NK-92 treated with Interleukin-12 subunit alpha and Interleukin-12 subunit beta, amount 100 ng/mL, for 24 hours (cell line): Measurements from ENCODE around the gene HSPA1A.

Source experiments
- DNase-seq: peaks from one replicate; lab custom pipeline; 2025; lab: John Stamatoyannopoulos, UW

Gene HSPA1A

DNA sequence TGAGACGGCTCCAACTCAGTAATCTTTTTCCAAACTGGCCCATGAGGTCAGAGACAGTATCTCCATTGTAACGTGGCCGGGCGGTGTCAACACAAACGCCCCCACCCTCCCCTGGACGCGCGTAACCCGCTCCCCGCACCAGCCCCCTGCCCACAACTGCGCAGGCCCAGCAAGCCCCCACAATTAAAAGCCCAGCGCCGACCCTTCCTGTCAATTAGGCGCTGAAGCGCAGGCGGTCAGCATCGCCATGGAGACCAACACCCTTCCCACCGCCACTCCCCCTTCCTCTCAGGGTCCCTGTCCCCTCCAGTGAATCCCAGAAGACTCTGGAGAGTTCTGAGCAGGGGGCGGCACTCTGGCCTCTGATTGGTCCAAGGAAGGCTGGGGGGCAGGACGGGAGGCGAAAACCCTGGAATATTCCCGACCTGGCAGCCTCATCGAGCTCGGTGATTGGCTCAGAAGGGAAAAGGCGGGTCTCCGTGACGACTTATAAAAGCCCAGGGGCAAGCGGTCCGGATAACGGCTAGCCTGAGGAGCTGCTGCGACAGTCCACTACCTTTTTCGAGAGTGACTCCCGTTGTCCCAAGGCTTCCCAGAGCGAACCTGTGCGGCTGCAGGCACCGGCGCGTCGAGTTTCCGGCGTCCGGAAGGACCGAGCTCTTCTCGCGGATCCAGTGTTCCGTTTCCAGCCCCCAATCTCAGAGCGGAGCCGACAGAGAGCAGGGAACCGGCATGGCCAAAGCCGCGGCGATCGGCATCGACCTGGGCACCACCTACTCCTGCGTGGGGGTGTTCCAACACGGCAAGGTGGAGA, at the start of gene HSPA1A, which contains the start of gene HSPA1L:
Gene HSPA1A, plus strand, starts transcription at position 519 of the 814 bp plus-strand sequence. Its CDS starts 214 bp downstream, at position 733.
Gene HSPA1L, minus strand, starts transcription at position 259 of the 814 bp plus-strand sequence. CDS start 3,311 bp downstream, outside the sequence.
- no peak for DNase-seq

DNA sequence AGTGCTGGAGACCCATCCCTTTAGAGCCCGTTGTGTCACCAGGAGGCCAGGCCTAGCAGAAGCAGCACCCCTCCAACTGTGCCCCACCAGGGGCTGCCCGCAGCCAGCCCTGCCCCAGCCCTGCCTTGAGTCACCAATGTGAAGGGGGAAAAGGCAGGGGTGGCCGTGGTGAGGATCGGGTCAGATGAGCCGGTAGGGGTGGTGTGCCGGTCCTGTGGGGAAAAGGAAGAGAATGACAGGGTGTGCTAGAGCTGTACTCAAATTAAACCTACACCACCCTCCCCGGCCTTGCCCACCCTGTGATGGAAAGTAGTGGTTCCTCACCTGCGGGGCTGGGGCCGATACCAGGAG, 49.8 kb upstream of the HSPA1A start:
- DNase-seq = no peak

DNA sequence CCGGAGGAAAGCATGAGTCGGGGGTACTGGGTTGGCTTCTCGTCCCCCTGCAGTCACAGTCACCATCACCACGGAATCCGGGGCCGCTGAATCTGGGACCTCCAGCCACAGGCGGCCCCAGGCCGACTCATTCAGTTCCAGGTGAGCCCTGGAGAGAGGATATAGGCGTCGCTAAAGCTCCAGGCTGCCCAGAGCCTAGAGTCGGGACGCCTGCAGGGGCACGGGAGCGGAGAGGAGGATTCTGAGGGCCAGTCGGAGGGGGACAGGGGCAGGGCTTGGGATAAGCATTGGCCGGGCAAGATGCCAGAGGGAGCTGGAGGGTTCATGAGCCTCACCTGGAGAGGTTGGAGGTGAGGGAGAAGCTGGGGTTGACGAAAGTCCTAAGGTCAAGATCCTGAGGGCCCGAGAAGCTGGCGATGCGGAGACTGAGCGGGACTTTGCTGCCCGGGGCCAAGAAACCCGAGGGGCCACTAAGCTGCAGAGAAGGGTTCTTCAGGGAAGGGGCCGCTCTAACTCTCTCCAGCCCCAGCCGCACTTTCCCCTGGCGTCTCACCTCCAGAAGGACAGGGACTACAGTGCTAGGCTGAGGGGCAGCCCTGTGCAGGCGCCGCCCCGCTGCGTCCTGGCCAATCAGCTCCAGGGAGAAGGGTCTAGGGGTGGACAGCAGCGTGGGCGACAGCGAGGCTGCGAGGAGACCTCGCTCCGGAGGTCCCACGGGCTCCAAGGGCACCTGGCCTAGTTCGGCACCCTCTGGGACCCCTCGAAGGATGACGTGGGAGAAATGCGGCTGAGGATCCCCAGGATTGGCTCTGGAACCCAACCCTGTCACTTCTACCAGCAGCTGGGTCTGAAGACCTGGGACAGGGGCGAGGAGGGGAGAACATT, 49.2 kb upstream of the HSPA1A start:
- DNase-seq = no peak

DNA sequence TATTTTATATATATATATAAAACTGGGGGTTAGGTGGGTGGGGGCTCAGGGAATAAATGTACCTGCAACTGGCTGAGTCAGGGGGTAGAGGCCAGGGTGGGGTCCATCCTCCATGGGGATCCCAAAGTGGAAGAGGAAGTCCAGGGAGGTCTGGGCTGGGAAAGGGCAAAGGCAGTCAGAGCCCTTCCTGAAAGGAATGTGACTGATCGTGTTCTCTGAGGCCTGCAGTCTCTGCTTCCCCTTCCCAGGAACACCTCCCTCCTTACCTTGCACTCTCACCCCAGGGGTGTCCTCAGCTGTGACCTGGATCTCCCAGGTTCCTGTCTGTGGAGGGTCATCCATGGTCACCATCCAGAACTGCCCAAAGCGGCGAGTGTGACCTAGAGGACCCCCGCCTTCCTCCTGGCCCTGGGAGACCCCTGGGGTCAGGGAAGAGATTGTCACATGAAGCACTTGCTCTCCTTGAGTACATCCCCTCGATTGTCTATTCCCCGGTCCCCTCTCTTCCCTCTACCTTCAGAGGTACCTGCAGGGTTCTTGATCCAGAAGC, 48.2 kb upstream of the HSPA1A start:
- DNase-seq = no peak

DNA sequence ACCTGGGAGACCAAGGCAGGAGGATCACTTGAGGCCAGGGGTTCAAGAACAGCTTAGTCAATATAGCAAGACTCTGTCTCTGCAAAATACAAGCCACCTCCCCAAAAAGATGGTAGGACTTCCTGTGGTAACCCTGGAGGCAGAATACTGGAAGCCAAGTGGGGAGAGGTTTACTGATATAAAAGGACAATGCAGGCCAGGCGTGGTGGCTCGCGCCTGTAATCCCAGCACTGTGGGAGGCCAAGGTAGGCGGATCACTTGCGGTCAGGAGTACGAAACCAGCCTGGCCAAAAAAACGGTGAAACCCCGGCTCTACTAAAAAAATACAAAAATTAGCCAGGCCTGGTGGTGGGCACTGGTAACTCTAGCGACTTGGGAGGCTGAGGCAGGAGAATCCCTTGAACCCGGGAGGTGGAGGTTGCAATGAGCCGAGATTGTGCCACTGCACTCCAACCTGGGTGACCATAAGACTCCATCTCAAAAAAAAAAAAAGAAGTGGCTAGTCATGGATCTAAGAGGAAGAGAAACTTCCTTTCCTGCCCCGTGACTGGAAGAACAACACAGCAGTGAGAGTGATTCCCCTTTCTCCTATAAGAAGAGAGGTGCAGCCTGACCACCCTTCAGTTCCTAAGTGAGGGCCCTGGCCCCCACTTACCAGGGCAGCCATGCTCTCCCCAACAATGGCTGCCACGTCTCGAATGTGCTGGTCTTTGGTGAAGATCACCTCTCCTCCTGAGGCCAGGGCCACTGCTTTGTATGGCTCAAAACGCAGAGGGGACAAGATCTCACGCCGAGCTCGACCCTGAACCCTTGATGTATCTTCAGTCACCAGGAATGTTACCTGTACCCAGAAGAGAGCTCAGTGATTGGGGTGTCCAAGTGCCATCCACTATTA, 46.7 kb upstream of the HSPA1A start:
- DNase-seq = no peak

DNA sequence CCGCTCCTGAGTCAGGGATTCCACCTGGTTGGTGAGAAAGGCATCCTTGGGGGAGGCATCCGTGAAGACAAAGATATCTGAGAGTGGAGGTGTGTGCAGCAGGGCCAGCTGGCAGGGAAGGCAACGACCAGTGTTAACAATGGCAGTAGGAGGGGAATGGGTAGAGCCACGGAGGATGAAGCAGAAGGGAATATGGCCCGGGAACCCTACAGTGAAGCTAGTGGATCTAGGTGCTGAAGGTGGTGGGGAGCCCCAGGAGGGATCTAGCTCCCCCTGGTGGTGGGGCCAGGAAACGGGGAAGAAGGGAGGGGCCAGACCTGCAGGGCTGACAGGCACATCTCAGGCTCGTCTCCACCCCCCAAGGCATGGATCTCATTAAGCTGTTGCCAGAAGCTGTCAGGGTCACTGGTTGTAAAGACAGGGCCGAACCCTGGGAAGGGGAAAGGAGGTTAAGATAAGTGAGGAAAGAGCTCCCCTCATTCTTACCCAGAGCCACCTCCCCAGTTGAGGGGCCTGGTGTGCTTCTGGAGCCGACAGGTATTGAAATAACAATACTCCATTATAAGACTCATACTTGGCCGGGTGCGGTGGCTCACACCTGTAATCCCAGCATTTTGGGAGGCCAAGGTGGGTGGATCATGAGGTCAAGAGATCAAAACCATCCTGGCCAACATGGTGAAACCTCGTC, 45.5 kb upstream of the HSPA1A start:
- DNase-seq = peak; percentile 45

DNA sequence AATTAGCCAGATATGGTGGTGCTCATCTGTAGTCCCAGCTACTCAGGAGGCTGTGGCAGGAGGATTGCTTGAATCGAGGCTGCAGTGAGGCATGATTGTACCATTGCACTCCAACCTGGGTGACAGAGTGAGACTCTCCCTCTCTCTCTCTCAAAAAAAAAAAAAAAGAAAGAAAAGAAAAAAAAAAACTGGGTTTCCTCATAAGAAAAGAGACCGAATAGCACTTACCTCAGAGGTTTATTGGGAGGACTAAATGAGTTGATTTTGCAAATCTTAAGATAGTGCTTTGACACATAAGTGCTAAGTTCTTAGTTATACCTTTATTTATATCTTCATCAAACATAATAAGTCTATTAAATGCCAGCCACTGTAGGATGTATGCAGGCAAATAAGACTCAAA, 44.5 kb upstream of the HSPA1A start:
- no peak for DNase-seq

DNA sequence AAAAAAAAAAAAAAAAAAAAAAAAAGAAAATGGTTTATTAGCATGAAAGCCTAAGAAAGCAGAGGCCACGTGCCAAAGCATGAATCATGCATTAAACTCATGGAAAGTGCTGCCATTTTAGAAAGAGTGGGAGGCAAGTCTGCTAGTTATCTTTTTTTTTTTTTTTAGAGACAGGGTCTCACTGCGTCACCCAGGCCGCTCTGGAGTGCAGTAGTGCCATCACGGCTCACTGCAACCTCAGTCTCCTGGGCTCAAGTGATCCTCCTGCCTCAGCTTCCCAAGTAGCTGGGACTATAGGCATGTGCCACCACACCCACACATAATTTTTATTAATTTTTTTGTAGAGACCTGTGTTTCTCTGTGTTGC, 43.4 kb upstream of the HSPA1A start:
- no peak for DNase-seq

DNA sequence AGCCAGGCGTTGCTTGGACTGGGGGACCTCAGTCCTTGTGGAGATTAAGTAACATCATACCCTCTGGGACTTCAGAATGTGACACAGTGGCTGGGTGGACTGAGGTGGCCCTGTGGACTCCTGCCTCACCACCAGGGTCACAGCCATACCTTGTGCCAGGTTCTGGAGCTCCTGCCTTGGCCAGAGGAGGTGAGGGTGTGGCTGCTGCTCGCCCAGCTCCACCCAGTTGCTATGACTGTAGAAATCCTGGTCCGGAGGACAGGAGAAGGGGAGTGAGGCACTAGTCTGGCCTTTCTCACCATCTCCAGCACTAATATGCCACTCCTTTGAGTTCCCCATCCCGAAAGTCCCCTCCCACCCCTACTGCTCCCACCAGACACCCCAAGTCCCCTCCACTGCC, 40.2 kb upstream of the HSPA1A start:
- no peak for DNase-seq

DNA sequence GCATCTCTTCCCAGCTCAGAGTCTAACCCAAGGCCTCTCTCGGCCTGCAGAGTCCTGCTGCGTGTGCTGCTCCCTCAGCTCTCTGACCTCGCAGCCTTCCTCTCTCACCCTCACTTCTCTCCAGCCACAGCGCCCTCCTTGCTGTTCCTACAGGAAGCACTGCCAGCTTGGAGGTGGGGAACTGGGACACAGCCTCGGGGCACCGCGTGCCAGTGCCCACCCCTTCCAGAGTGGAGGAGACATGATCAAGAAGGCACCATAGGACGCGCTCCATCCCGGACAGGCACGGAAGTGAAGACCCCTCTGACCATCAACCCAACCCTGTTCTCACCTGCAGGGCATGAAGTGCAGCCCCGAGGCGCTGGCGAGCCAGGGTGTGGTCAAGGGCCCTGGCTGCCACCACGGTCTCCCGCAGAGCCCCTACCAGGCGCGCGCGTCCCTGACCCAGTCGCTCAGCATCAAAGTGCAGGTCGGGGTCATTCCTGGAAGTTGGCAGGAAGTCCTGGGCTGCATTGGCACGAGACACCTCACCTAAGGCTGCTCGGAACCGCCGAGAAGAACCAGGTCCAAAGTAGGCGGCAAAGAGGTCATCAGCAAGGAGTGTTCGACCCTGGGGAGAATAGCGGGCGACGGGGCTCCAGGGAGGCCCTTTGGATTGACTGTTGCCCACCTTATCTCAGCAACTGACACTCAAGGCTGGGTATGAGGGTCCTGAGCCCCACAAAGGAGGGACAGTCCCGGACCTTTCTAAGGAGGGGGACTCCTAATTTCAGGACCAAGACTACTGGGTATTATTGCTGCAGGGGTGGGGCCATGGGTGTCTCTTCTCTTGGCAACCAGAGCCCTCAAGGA, 39.5 kb upstream of the HSPA1A start:
- DNase-seq = no peak

DNA sequence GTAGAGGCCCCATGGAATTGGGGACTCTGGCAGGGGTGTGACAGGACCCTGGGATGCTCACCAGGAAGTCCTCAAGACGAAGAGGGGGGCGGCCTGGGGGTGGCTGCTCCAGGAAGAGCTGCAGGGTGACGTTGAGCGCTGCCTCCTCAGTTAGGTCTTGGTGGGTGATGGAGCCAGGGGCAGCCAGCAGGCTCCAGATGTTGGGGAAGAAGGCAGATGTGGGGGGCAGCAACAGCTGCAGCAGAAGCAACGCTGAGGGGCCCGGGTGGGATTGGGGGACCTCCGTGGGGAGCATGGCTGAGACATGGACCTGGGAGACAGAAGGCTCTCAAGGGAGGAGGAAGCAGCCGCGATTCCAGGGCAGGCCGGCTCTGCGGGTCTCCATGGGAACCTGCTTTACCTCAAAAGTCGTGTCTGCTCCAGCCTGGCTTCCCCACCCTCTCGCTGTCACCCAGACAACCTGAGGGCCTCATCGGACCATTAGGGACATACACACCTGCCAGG, 38.8 kb upstream of the HSPA1A start:
- DNase-seq = no peak

DNA sequence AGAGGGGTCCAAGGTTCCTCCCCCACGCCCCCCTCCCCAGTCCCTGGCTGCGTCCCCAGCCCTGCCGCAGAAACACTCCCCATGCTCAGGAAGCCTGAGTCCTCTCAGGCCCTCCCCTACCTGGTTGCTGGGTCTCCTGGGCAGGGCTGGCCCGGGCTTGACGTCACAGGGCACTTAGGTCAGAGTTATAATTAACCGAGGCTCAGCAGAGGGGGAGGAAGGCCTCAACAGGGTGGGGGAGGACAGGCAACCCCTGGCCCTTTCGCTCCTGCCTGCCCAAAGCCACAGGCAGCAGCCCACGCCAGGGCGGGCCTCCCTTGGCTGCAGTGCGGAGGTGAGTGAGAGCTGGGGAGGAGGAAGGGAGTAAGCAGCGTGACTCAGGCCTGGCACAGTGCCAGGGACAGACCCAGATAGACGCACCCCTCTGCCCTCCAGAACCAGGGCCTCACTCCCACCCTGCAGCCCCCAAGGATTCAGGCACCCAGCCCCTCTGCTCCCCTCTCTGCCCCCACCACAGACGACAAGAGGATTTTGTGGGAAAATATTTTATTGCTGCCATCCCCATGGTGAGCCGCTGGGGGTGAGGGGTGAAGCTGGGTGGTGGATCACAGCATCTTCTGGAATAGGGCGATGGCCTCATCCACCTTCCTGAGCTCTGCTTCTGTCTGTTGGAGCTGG, 38.2 kb upstream of the HSPA1A start, which contains the start of gene VWA7:
Gene VWA7, minus strand, starts transcription at position 340 of the 678 bp plus-strand sequence. CDS start 549 bp downstream, outside the sequence.
- no peak for DNase-seq

DNA sequence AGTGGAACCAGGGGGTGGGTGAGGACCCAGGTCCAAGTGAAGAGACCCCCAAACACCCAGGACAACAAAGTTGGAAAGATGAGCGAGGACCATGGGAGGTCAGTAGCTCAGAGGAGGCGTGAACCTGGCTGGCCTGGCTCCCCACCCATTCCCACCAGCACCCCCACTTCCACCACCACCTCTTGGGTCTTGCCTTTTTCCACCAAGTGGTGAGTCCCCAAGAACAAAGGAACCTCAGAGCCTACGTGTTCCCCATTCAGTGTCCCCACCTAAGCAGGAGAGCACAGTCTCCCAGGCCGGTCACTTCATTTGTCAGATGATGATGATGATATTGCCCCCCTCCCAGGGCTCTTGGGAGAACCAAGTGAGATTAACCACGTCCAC, 37.7 kb upstream of the HSPA1A start:
- no peak for DNase-seq

DNA sequence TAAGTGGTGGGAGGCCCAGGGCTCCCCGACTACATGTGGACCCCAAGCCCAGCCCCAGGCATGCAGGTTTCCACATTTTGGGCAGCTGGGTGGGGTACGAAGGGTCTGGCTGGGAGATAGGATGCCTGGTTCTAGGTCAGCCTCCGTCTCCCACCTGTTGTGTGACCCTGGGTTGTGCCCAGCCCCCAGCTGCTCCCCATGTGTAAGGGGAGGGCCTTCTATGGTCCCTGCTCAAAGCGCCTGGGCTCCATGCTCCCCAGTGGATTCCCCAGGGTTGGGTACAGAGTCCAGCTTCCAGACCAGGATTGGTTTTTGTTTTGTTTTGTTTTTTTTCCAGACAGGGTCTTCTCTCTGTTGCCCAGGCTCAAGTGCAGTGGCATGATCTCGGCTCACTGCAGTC, 37.1 kb upstream of the HSPA1A start:
- no peak for DNase-seq

DNA sequence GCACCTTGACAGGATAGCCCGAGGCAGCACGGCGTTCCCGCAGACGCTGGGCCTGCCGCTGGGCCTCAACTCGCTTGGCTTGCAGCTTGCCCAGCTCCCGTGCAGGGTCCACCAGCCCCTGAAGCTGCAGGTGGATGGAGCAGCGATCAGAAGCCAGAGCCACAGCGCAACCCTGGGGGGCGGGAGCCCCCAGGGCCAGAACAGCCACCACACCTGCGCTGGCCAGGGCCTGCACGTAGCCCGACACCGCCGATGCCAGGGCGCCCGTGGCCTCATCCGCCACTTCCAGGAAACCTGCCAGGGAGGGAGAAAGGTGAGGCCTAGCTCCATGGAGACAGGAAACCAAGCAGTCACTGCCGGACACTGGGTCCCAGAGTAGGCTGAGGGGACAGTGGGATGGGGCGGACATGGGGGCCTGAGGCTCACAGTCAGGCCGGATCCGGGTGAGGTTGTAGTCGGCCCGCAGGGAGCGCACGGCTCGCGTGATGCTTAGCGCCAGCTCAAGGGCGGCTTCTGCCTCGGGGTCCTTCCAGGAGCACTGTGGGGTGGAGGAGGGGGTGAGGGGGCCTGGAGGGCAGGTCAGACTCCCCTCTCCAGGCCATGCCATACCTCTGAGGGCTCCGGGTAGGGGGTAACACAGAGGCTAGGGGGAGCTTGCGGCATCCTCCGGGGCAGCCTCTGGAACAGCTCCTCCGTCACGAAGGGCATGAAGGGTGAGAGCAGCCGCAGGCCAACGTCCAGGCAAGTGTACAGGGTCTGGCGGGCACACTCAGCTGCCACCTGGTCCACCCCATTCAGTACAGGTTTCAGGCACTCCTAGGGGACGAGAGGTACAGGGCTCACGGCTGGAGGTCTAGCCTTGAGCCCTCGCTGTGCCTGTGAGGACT, 36.1 kb upstream of the HSPA1A start:
- DNase-seq = no peak

DNA sequence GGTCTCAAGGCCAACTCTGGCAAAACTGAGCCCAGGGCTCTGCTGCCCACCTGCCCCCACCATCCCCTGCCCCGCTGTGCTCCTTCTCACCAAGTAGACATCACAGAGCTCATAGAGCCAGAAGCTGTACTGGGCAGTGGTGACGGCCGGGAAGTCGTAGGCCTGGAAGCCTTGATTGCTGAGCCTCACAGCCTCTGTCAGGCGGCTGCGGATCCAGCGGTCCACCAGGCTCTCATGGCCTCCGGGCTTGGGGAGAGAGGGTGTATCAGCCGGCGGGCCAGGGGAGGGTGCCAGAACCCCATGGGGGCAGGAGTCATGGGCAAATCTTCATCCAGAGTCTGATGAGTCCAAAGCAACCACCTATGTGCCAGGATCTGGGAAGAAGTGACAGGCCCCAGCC, 35.4 kb upstream of the HSPA1A start:
- DNase-seq = no peak

DNA sequence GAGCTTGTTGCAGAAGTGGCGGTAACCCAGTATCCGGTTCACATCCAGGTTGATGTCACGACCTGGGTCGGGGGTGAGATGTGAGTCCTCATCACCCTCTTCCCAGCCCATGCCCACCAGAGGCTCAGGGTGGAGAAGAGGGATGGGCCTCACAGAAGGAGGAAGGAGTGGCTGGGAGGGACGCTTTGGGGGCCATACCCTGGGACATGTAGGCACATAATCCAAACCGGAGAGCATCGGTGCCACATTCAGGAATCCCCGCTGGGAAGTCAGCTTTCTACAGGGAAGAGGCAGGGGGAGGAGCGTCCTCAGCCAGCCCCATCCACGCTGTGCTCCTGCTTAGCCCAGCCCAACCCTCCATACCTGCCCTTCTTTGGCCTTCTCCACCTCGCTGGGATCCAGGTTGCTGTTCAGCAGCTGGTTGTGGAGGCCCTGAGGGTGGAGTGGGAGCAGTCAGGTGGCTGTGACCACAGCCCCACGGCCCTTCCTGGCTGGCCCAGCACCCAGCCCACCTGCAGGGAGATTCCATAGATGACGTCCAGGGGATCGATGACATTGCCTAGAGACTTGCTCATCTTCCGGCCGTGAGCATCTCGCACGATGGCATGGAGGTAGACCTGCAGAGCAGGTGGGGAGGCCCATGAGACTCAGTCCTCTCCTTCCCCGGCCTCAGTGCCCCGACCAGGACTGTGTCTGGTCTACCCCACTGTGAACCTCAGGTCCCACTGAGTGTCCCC, 34.7 kb upstream of the HSPA1A start:
- no peak for DNase-seq
